ENCODE results near the gene OSBPL3.

The OSBPL3 gene

GRCh38 chr7:24821754-24822054, 158.3 kb downstream of the OSBPL3 start:
- H3K27me3 ChIP-seq (ENCODE audit: low read depth), result no peaks in the 10 kb centered on the region

GRCh38 chr7:24821045-24821753, 158.8 kb downstream of the OSBPL3 start:
- no peaks in the 10 kb centered on the region for H3K27me3 ChIP-seq (ENCODE audit: low read depth)
- H3K4me1 ChIP-seq, result peaks cover 21% of the 10 kb centered on the region
- H3K9me3 ChIP-seq, result no peaks in the 10 kb centered on the region
- peaks cover 4% of the 10 kb centered on the region; the same call in 1 of the 2 replicates for H3K36me3 ChIP-seq (replicated peaks)
- peak; percentile 70 to 77 for DNase-seq (ENCODE audit: low spot score in 2 of 2)
- in situ Hi-C loops (cut with MboI; ENCODE audit: low sequenced_read_pairs), result loop anchor here (5.0 kb wide), 1 partner anchor 271 kb away; no protein-coding TSS in a partner anchor
- no peak overlapping the region for H3K4me3 ChIP-seq

More at GRCh38 chr7:24821754-24822054, 158.3 kb downstream of the OSBPL3 start:
- DNase-seq (ENCODE audit: low spot score in 2 of 2), result no peak
- in situ Hi-C loops (cut with MboI; ENCODE audit: low sequenced_read_pairs), result loop anchor here (5.0 kb wide), 1 partner anchor 271 kb away; no protein-coding TSS in a partner anchor
- no peaks in the 10 kb centered on the region for H3K9me3 ChIP-seq
- no peak overlapping the region for H3K4me3 ChIP-seq
- H3K4me1 ChIP-seq, result peaks cover 25% of the 10 kb centered on the region
- 0 out of 2 replicates have a peak, but pooled peaks cover under 1% of the 10 kb centered on the region for H3K36me3 ChIP-seq (replicated peaks)

- in situ Hi-C loops (cut with MboI; ENCODE audit: low sequenced_read_pairs), result loop anchor here (5.0 kb wide), 1 partner anchor 272 kb away; no protein-coding TSS in a partner anchor
- DNase-seq (ENCODE audit: low spot score in 2 of 2), result peak in 1 of 2 experiments; percentile 40
Measured at GRCh38 chr7:24820730-24821044, 159.3 kb downstream of the OSBPL3 start.

GRCh38 chr7:24819916-24820689, 159.9 kb downstream of the OSBPL3 start:
- DNase-seq (ENCODE audit: low spot score in 2 of 2), result peak; percentile 79 to 89
- peaks cover 10% of the 10 kb centered on the region; the same call in 1 of the 2 replicates for H3K36me3 ChIP-seq (replicated peaks)
- no peak overlapping the region for H3K4me3 ChIP-seq
- H3K4me1 ChIP-seq, result peaks cover 15% of the 10 kb centered on the region
- H3K27me3 ChIP-seq (ENCODE audit: low read depth), result no peaks in the 10 kb centered on the region
- in situ Hi-C loops (cut with MboI; ENCODE audit: low sequenced_read_pairs), result loop anchor here (5.0 kb wide), 1 partner anchor 272 kb away; no protein-coding TSS in a partner anchor
- H3K9me3 ChIP-seq, result no peaks in the 10 kb centered on the region

More at GRCh38 chr7:24820730-24821044, 159.3 kb downstream of the OSBPL3 start:
- H3K36me3 ChIP-seq (replicated peaks), result peaks cover 4% of the 10 kb centered on the region; the same call in 1 of the 2 replicates
- H3K27me3 ChIP-seq (ENCODE audit: low read depth), result no peaks in the 10 kb centered on the region
- H3K4me3 ChIP-seq, result no peak overlapping the region
- peaks cover 15% of the 10 kb centered on the region for H3K4me1 ChIP-seq
- no peaks in the 10 kb centered on the region for H3K9me3 ChIP-seq

- Histone ChIP-seq H3K4me1 (peaks cover 10% of the 10 kb centered on the region), H3K4me3 (no peak overlapping the region), H3K27me3 (ENCODE audit: low read depth) (no peaks in the 10 kb centered on the region), H3K9me3 (no peaks in the 10 kb centered on the region), H3K36me3 (replicated peaks) (peaks cover 17% of the 10 kb centered on the region)
- in situ Hi-C loops (cut with MboI; ENCODE audit: low sequenced_read_pairs), result no loop called here
- DNase-seq (ENCODE audit: low spot score in 2 of 2), result no peak
Measured at GRCh38 chr7:24817339-24817738, 162.6 kb downstream of the OSBPL3 start.

GRCh38 chr7:24816868-24817267, 163.1 kb downstream of the OSBPL3 start:
- in situ Hi-C loops (cut with MboI; ENCODE audit: low sequenced_read_pairs), result no loop called here
- H3K36me3 ChIP-seq (replicated peaks), result peaks cover 17% of the 10 kb centered on the region
- no peaks in the 10 kb centered on the region for H3K27me3 ChIP-seq (ENCODE audit: low read depth)
- no peak overlapping the region for H3K4me3 ChIP-seq
- peaks cover 10% of the 10 kb centered on the region for H3K4me1 ChIP-seq
- no peaks in the 10 kb centered on the region for H3K9me3 ChIP-seq
- DNase-seq (ENCODE audit: low spot score in 2 of 2), result no peak

GRCh38 chr7:24812305-24812945, 167.6 kb downstream of the OSBPL3 start:
- peak in 1 of 2 experiments; percentile 67 for DNase-seq (ENCODE audit: low spot score in 2 of 2)
- no peaks in the 10 kb centered on the region for H3K27me3 ChIP-seq (ENCODE audit: low read depth)
- H3K4me3 ChIP-seq, result no peak overlapping the region
- H3K9me3 ChIP-seq, result no peaks in the 10 kb centered on the region
- H3K36me3 ChIP-seq (replicated peaks), result peaks cover 23% of the 10 kb centered on the region
- H3K4me1 ChIP-seq, result no peaks in the 10 kb centered on the region
- in situ Hi-C loops (cut with MboI; ENCODE audit: low sequenced_read_pairs), result no loop called here

- H3K27me3 ChIP-seq (ENCODE audit: low read depth), result no peaks in the 10 kb centered on the region
- DNase-seq (ENCODE audit: low spot score in 2 of 2), result no peak
- H3K9me3 ChIP-seq, result no peaks in the 10 kb centered on the region
- H3K36me3 ChIP-seq (replicated peaks), result peaks cover 13% of the 10 kb centered on the region
- in situ Hi-C loops (cut with MboI; ENCODE audit: low sequenced_read_pairs), result no loop called here
- H3K4me3 ChIP-seq, result no peak overlapping the region
- H3K4me1 ChIP-seq, result no peaks in the 10 kb centered on the region
Measured at GRCh38 chr7:24808518-24808917, 171.5 kb downstream of the OSBPL3 start.

- Histone ChIP-seq H3K4me1 (no peaks in the 10 kb centered on the region), H3K36me3 (replicated peaks) (peaks cover 7% of the 10 kb centered on the region), H3K4me3 (no peak overlapping the region), H3K27me3 (ENCODE audit: low read depth) (no peaks in the 10 kb centered on the region), H3K9me3 (no peaks in the 10 kb centered on the region)
- in situ Hi-C loops (cut with MboI; ENCODE audit: low sequenced_read_pairs), result no loop called here
- no peak for DNase-seq (ENCODE audit: low spot score in 2 of 2)
Measured at GRCh38 chr7:24802300-24802699, 177.7 kb downstream of the OSBPL3 start.

GRCh38 chr7:24801883-24802282, 178.1 kb downstream of the OSBPL3 start:
- DNase-seq (ENCODE audit: low spot score in 2 of 2), result no peak
- no peak overlapping the region for H3K4me3 ChIP-seq
- in situ Hi-C loops (cut with MboI; ENCODE audit: low sequenced_read_pairs), result no loop called here
- H3K36me3 ChIP-seq (replicated peaks), result peaks cover 7% of the 10 kb centered on the region
- no peaks in the 10 kb centered on the region for H3K27me3 ChIP-seq (ENCODE audit: low read depth)
- H3K9me3 ChIP-seq, result no peaks in the 10 kb centered on the region
- H3K4me1 ChIP-seq, result no peaks in the 10 kb centered on the region

GRCh38 chr7:24800667-24801066, 179.3 kb downstream of the OSBPL3 start:
- Histone ChIP-seq H3K36me3 (replicated peaks) (peaks cover 7% of the 10 kb centered on the region), H3K4me3 (no peak overlapping the region), H3K27me3 (ENCODE audit: low read depth) (no peaks in the 10 kb centered on the region), H3K4me1 (no peaks in the 10 kb centered on the region), H3K9me3 (no peaks in the 10 kb centered on the region)
- DNase-seq (ENCODE audit: low spot score in 2 of 2), result no peak
- in situ Hi-C loops (cut with MboI; ENCODE audit: low sequenced_read_pairs), result no loop called here

- no peak overlapping the region for H3K4me3 ChIP-seq
- H3K36me3 ChIP-seq (replicated peaks), result peaks cover 4% of the 10 kb centered on the region
- no peaks in the 10 kb centered on the region for H3K9me3 ChIP-seq
- H3K27me3 ChIP-seq (ENCODE audit: low read depth), result no peaks in the 10 kb centered on the region
- no peaks in the 10 kb centered on the region for H3K4me1 ChIP-seq
- in situ Hi-C loops (cut with MboI; ENCODE audit: low sequenced_read_pairs), result no loop called here
- no peak for DNase-seq (ENCODE audit: low spot score in 2 of 2)
Measured at GRCh38 chr7:24800073-24800472, 179.9 kb downstream of the OSBPL3 start.

- H3K4me1 ChIP-seq, result no peaks in the 10 kb centered on the region
- H3K9me3 ChIP-seq, result no peaks in the 10 kb centered on the region
- H3K4me3 ChIP-seq, result no peak overlapping the region
- peaks cover 4% of the 10 kb centered on the region for H3K36me3 ChIP-seq (replicated peaks)
- in situ Hi-C loops (cut with MboI; ENCODE audit: low sequenced_read_pairs), result no loop called here
- H3K27me3 ChIP-seq (ENCODE audit: low read depth), result no peaks in the 10 kb centered on the region
- no peak for DNase-seq (ENCODE audit: low spot score in 2 of 2)
Measured at GRCh38 chr7:24799506-24799905, 180.5 kb downstream of the OSBPL3 start.

- H3K27me3 ChIP-seq (ENCODE audit: low read depth), result no peaks in the 10 kb centered on the region
- no peaks in the 10 kb centered on the region for H3K9me3 ChIP-seq
- no peaks in the 10 kb centered on the region for H3K36me3 ChIP-seq (replicated peaks)
- no peak overlapping the region for H3K4me3 ChIP-seq
- no peaks in the 10 kb centered on the region for H3K4me1 ChIP-seq
- DNase-seq (ENCODE audit: low spot score in 2 of 2), result no peak
- in situ Hi-C loops (cut with MboI; ENCODE audit: low sequenced_read_pairs), result no loop called here
Measured at GRCh38 chr7:24798261-24798660, 181.7 kb downstream of the OSBPL3 start.

All from HAP-1 (cell line).